ENCODE data around the gene RHBDD1.

- TF ChIP-seq CTCF (IDR thresholded peaks at IDR 0.05; ENCODE audit: poor library complexity) (no peak), EZH2phosphoT487 (IDR thresholded peaks at IDR 0.05; ENCODE audit: low read depth, severe bottlenecking, unreplicated experiment) (no peak)
Observed at GRCh38 chr2:226909126-226909525, 73.3 kb downstream of the RHBDD1 start.

All from hepatocyte (in vitro differentiated cells).